Astrocyte (in vitro differentiated cells and primary cell): Measurements from ENCODE around the gene CAPS.

Experiments
- EZH2 ChIP-seq: IDR thresholded peaks from 2 replicates; pipeline ENCODE4 v1.6.1; 2012; ENCODE audit warnings: mild to moderate bottlenecking, low read length, inconsistent platforms; ENCODE audit not compliant: insufficient read depth
- TF ChIP-seq, protein P1 (sequence below): IDR thresholded peaks from 2 replicates; pipeline ENCODE4 v1.5.1; 2011; ENCODE audit warnings: low read depth, mild to moderate bottlenecking, inconsistent platforms, low read length, moderate library complexity; ENCODE audit not compliant: insufficient read depth

DNA sequence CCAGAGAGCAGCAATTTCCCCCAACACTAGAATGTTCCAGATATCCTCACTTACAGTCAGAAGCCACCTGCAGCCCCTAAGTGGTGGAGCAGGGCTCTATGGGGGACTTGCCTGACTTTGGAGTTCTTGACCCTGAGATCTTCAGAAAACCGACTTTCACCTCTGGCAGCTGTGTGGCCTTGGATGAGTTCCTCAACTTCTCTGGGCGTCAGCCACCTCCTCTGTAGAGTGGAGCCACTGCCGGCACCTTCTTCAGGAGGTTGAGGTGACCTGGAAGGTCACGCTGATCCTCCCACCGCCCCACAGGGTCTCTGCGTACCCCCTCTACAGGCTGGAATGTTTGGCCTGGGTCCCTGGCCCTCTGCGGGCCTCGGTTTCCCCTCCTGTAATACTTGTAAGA, 36.6 kb upstream of the CAPS start:
- TF ChIP-seq, protein P1, sequence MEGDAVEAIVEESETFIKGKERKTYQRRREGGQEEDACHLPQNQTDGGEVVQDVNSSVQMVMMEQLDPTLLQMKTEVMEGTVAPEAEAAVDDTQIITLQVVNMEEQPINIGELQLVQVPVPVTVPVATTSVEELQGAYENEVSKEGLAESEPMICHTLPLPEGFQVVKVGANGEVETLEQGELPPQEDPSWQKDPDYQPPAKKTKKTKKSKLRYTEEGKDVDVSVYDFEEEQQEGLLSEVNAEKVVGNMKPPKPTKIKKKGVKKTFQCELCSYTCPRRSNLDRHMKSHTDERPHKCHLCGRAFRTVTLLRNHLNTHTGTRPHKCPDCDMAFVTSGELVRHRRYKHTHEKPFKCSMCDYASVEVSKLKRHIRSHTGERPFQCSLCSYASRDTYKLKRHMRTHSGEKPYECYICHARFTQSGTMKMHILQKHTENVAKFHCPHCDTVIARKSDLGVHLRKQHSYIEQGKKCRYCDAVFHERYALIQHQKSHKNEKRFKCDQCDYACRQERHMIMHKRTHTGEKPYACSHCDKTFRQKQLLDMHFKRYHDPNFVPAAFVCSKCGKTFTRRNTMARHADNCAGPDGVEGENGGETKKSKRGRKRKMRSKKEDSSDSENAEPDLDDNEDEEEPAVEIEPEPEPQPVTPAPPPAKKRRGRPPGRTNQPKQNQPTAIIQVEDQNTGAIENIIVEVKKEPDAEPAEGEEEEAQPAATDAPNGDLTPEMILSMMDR: no peak
- no peak for TF ChIP-seq EZH2
